SK-N-SH (cell line): Measurements from ENCODE around the gene PPFIBP2. TPM values are rescaled to one million over a fixed set of nuclear protein-coding genes. Genes with fewer than 3 reads are reported as not detected.

Experiments
- CTCF ChIA-PET: fragments of 300-600, 350-600 bp; formaldehyde crosslinking; extraction: SDS; loops from one replicate; lab custom pipeline; 2021; lab: Yijun Ruan, JAX
- POLR2A ChIA-PET: fragments of 350-600 bp; sonication (Branson Sonifier 250); formaldehyde crosslinking; extraction: SDS; loops from one replicate; lab custom pipeline; 2020; ENCODE audit warnings: antibody characterized with exemption, inconsistent platforms; lab: Yijun Ruan, JAX
- DNase-seq: peaks from one replicate; pipeline ENCODE4 v3.0.0; 2012
- H2AFZ ChIP-seq: fragments of 200-600 bp; sonication (generic); 2 replicates; pipeline ENCODE4 v1.8.1; 2016; ENCODE audit warnings: antibody characterized with exemption, mild to moderate bottlenecking, low read depth
- H3F3A ChIP-seq: fragments of 200-600 bp; sonication (generic); replicated peaks from 2 replicates; pipeline ENCODE3; 2016; ENCODE audit warnings: antibody characterized with exemption, mild to moderate bottlenecking; ENCODE audit not compliant: insufficient read depth
- H3K27ac ChIP-seq, 2 experiments: fragments of 200-500 bp in 1 of 2; fragments of 200-600 bp in 1 of 2; sonication (Bioruptor generic) in 1 of 2; sonication (generic), shearing (Covaris generic) in 1 of 2; 2 replicates each; pipeline versions ENCODE4 v1.5.1 to v1.6.1; 2014 to 2016; ENCODE audit warnings: low read depth in 2 of 2, inconsistent platforms in 1 of 2, low read length in 1 of 2, mild to moderate bottlenecking in 1 of 2, mixed read lengths in 1 of 2
- H3K27me3 ChIP-seq: fragments of 200-600 bp; sonication (generic), shearing (Covaris generic); 2 replicates; pipeline ENCODE4 v1.6.1; 2016; ENCODE audit warnings: mixed run types; ENCODE audit not compliant: insufficient read depth
- H3K36me3 ChIP-seq, 2 experiments: fragments of 200-500 bp in 1 of 2; fragments of 200-600 bp in 1 of 2; sonication (Bioruptor generic) in 1 of 2; sonication (generic) in 1 of 2; replicated peaks in 1 of 2; 2 replicates each; pipeline versions ENCODE3 to v1.5.1; 2014 to 2016; ENCODE audit warnings: low read length in 1 of 2, mild to moderate bottlenecking in 1 of 2; ENCODE audit not compliant: insufficient read depth in 2 of 2, control insufficient read depth in 1 of 2
- H3K4me1 ChIP-seq, 2 experiments: fragments of 200-500 bp in 1 of 2; fragments of 200-600 bp in 1 of 2; sonication (Bioruptor generic) in 1 of 2; sonication (generic), shearing (Covaris generic) in 1 of 2; 2 replicates each; pipeline versions ENCODE4 v1.5.1 to v1.6.1; 2014 to 2016; ENCODE audit warnings: low read depth in 1 of 2, low read length in 1 of 2, mixed run types in 1 of 2; ENCODE audit not compliant: insufficient read depth in 2 of 2, control insufficient read depth in 1 of 2
- H3K4me2 ChIP-seq: fragments of 200-600 bp; sonication (generic), shearing (Covaris generic); 2 replicates; pipeline ENCODE4 v1.6.1; 2017; ENCODE audit warnings: mixed run types
- H3K4me3 ChIP-seq, 2 experiments: fragments of 200-500 bp in 1 of 2; fragments of 200-600 bp in 1 of 2; sonication (Bioruptor generic) in 1 of 2; sonication (generic), shearing (Covaris generic) in 1 of 2; 2 replicates each; pipeline versions ENCODE4 v1.5.1 to v1.8.1; 2014 to 2016; ENCODE audit warnings: low read depth in 2 of 2, inconsistent platforms in 1 of 2, low read length in 1 of 2, mild to moderate bottlenecking in 1 of 2, mixed read lengths in 1 of 2, moderate library complexity in 1 of 2
- H3K79me2 ChIP-seq: fragments of 200-600 bp; sonication (generic); 2 replicates; pipeline ENCODE4 v1.8.1; 2017; ENCODE audit warnings: mild to moderate bottlenecking; ENCODE audit not compliant: insufficient read depth
- H3K9ac ChIP-seq: fragments of 200-600 bp; sonication (generic); 2 replicates; pipeline ENCODE4 v1.6.1; 2017; ENCODE audit warnings: mixed run types
- H3K9me2 ChIP-seq: fragments of 200-600 bp; sonication (generic); 2 replicates; pipeline ENCODE4 v1.6.1; 2017; ENCODE audit warnings: mixed run types
- H3K9me3 ChIP-seq: fragments of 200-600 bp; sonication (generic); 2 replicates; pipeline ENCODE4 v1.6.1; 2017; ENCODE audit warnings: mixed run types, mild to moderate bottlenecking, moderate library complexity
- H4K20me1 ChIP-seq: fragments of 200-600 bp; sonication (generic); 2 replicates; pipeline ENCODE4 v1.6.1; 2017; ENCODE audit warnings: mild to moderate bottlenecking, mixed run types; ENCODE audit not compliant: insufficient read depth
- ELF1 ChIP-seq: IDR thresholded peaks from 2 replicates; pipeline ENCODE4 v1.4.0; 2012
- EP300 ChIP-seq, 2 experiments: IDR thresholded peaks; 2 replicates each; pipeline versions ENCODE4 v1.4.0 to v1.6.1; 2012; ENCODE audit warnings: borderline replicate concordance in 1 of 2, low read depth in 1 of 2, low read length in 1 of 2
- EZH2phosphoT487 ChIP-seq: fragments of 200-600 bp; sonication (generic); IDR thresholded peaks from 2 replicates; pipeline ENCODE4 v1.6.1; 2017; ENCODE audit warnings: low read depth, mixed run types, mild to moderate bottlenecking, antibody characterized with exemption, moderate library complexity, borderline replicate concordance
- GATA2 ChIP-seq: sonication (generic); formaldehyde crosslinking; IDR thresholded peaks from 2 replicates; pipeline ENCODE4 v1.5.0; 2020; ENCODE audit warnings: mild to moderate bottlenecking, missing genetic modification reagents
- IRF3 ChIP-seq: fragments of 150-350 bp; IDR thresholded peaks from 2 replicates; pipeline ENCODE4 v1.6.1; 2016; ENCODE audit warnings: mild to moderate bottlenecking, low read depth, low read length
- JUND ChIP-seq: IDR thresholded peaks from 2 replicates; pipeline ENCODE4 v1.4.0; 2012
- MXI1 ChIP-seq: IDR thresholded peaks from 2 replicates; pipeline ENCODE4 v1.6.1; 2012; ENCODE audit warnings: mild to moderate bottlenecking, low read depth, low read length, improper control_type of control experiment
- POLR2AphosphoS5 ChIP-seq: IDR thresholded peaks from 2 replicates; pipeline ENCODE4 v1.6.1; 2012; ENCODE audit warnings: low read depth, low read length
- REST ChIP-seq: IDR thresholded peaks from 2 replicates; pipeline ENCODE4 v1.6.1; 2012; ENCODE audit warnings: mild to moderate bottlenecking, low read depth, low read length, moderate library complexity
- RFX5 ChIP-seq: IDR thresholded peaks from 2 replicates; pipeline ENCODE4 v1.6.1; 2012; ENCODE audit warnings: mild to moderate bottlenecking, improper control_type of control experiment, low read length
- RXRA ChIP-seq: IDR thresholded peaks from 2 replicates; pipeline ENCODE4 v1.4.0; 2012; ENCODE audit warnings: low read depth, mild to moderate bottlenecking, borderline replicate concordance
- SMC3 ChIP-seq: IDR thresholded peaks from 2 replicates; pipeline ENCODE4 v1.6.1; 2012; ENCODE audit warnings: low read depth, low read length, improper control_type of control experiment
- TEAD4 ChIP-seq: IDR thresholded peaks from 2 replicates; pipeline ENCODE4 v1.4.0; 2012; ENCODE audit warnings: mild to moderate bottlenecking, borderline replicate concordance; ENCODE audit not compliant: insufficient read depth
- USF1 ChIP-seq: IDR thresholded peaks from 2 replicates; pipeline ENCODE4 v1.4.0; 2012; ENCODE audit warnings: low read depth, borderline replicate concordance
- YY1 ChIP-seq: IDR thresholded peaks from 2 replicates; pipeline ENCODE4 v1.4.0; 2012; ENCODE audit warnings: low read depth, mild to moderate bottlenecking
- WGBS: methylation state at CpG from one replicate; pipeline ENCODE4 v1.1.6; 2017; ENCODE audit warnings: low lambda C conversion rate; 5-methylcytosine and 5-hydroxymethylcytosine counted together
- polyA plus RNA-seq, 3 experiments: library from polyadenylated mRNA; depleted of rRNA; stranded (reverse); fragments of >200 nt; gene quantifications; 2 replicates each; pipeline ENCODE4 v1.2.3, GENCODE V29; 2012

PPFIBP2 gene
- polyA plus RNA-seq, 1 of the 3 experiments (the other 2 are of a cell fraction): 0.67 TPM

GRCh38 chr11:7645206-7645605, 131.4 kb downstream of the PPFIBP2 start (continued):
- TF ChIP-seq REST: no peak

- Histone ChIP-seq H3K27ac (no peak overlapping the region), H3K9me3 (no peaks in the 10 kb centered on the region), H3K79me2 (no peaks in the 10 kb centered on the region), H3K4me2 (no peak overlapping the region), H3K4me1 (peaks cover 0 to 13% of the 10 kb centered on the region in 2 experiments; a peak in 1 of 4 replicates), H3K9me2 (no peaks in the 10 kb centered on the region), H3K9ac (no peak overlapping the region), H4K20me1 (no peaks in the 10 kb centered on the region), H3K27me3 (no peaks in the 10 kb centered on the region), H3K36me3 (no peaks in the 10 kb centered on the region), H3K4me3 (no peak overlapping the region), H3F3A (no peaks in the 10 kb centered on the region), H2AFZ (no peak overlapping the region)
- CTCF ChIA-PET: interaction anchor here (0.6 to 15.9 kb wide), 4 partner anchors 11 to 134 kb away, joined by 3 to 359 read pairs (median 4); no protein-coding TSS in a partner anchor
- POLR2A ChIA-PET: no interaction called here
- no peak for DNase-seq
- 60% methylated on average over 2 of the region's 2 CpGs for WGBS
- TF ChIP-seq GATA2 (CRISPR knock-in tag): no peak
- TF ChIP-seq REST: no peak
- TF ChIP-seq ELF1: no peak
- TF ChIP-seq SMC3: no peak
- TF ChIP-seq USF1: no peak
- TF ChIP-seq IRF3: no peak
- TF ChIP-seq RFX5: no peak
- TF ChIP-seq EP300 (IDR thresholded peaks at IDR 0.05; ENCODE audit: borderline replicate concordance in 1 of 2, low read depth in 1 of 2, low read length in 1 of 2): no peak
- TF ChIP-seq RXRA: no peak
- no peak for TF ChIP-seq TEAD4
- no peak for TF ChIP-seq MXI1
- no peak for TF ChIP-seq JUND
- TF ChIP-seq POLR2AphosphoS5: no peak
- TF ChIP-seq YY1: no peak
- no peak for TF ChIP-seq EZH2phosphoT487
Observed at GRCh38 chr11:7646866-7647265, 133.1 kb downstream of the PPFIBP2 start.
